Nephron progenitor cell (in vitro differentiated cells): ENCODE measurements around the gene PHYHIPL.

Experiments used
- DNase-seq: peaks from one replicate; pipeline ENCODE4 v3.0.0; 2021
- H3K27ac Mint-ChIP-seq: 2 replicates; pipeline ENCODE4 v1.8.0; 2021; ENCODE audit warnings: mild to moderate bottlenecking, moderate library complexity, mixed read lengths
- H3K27me3 Mint-ChIP-seq: 2 replicates; pipeline ENCODE4 v1.8.0; 2021; ENCODE audit warnings: mild to moderate bottlenecking, low read depth, mixed read lengths; ENCODE audit not compliant: poor library complexity
- H3K36me3 Mint-ChIP-seq: 2 replicates; pipeline ENCODE4 v1.8.0; 2021; ENCODE audit warnings: low read depth, mixed read lengths
- H3K4me1 Mint-ChIP-seq: 2 replicates; pipeline ENCODE4 v1.8.0; 2021; ENCODE audit warnings: mixed read lengths
- H3K4me3 Mint-ChIP-seq: 2 replicates; pipeline ENCODE4 v1.8.0; 2021; ENCODE audit warnings: mild to moderate bottlenecking, moderate library complexity, mixed read lengths
- H3K9me3 Mint-ChIP-seq: 2 replicates; pipeline ENCODE4 v1.8.0; 2021; ENCODE audit warnings: mild to moderate bottlenecking, moderate library complexity, mixed read lengths
- CTCF ChIP-seq: fragments of 200-600 bp; sonication (generic); IDR thresholded peaks from 2 replicates; pipeline ENCODE4 v1.5.0; 2021; ENCODE audit warnings: antibody characterized with exemption

Gene PHYHIPL

GRCh38 chr10:59176241-59177030 lies at the start of gene PHYHIPL:
PHYHIPL (plus strand) TSS chr10:59176643; CDS start chr10:59176854, 211 bp downstream.
- H3K4me1 Mint-ChIP-seq = peaks cover 12% of the 10 kb centered on the region
- no peak for TF ChIP-seq CTCF
- H3K9me3 Mint-ChIP-seq = no peaks in the 10 kb centered on the region
- H3K27me3 Mint-ChIP-seq = peaks cover 69% of the 10 kb centered on the region
- DNase-seq = peak; percentile 64
- no peaks in the 10 kb centered on the region for H3K36me3 Mint-ChIP-seq
- no peak within 1 kb of the TSS for H3K27ac Mint-ChIP-seq
- H3K4me3 Mint-ChIP-seq = peak within 1 kb of the TSS; percentile 90

- H3K9me3 Mint-ChIP-seq = no peaks in the 10 kb centered on the region
- no peak for DNase-seq
- H3K4me1 Mint-ChIP-seq = peaks cover 28% of the 10 kb centered on the region
- H3K4me3 Mint-ChIP-seq = no peak overlapping the region
- H3K27me3 Mint-ChIP-seq = no peaks in the 10 kb centered on the region
- no peaks in the 10 kb centered on the region for H3K36me3 Mint-ChIP-seq
- TF ChIP-seq CTCF = no peak
- H3K27ac Mint-ChIP-seq = peak overlapping the region; percentile 99
Measured at GRCh38 chr10:59126991-59127390, 49.5 kb upstream of the PHYHIPL start.

DNA sequence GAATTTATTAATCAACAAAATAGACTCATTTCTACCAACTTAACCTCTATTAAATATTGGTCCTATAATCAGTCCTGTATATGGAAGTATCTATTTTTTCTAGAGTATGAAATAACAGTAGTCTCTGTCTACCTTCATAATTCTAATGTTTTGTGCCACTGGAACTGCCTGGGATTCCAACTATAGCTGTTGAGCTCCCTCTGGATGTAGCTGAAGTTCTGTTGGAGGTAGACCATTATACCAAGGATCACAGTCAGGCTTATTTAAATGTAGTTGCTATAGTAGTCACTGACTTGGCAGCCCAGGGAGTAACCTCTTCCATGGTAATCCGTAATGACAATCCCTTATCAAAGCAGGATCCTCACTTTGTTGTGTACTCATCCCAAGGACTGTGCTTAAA lies 48.5 kb upstream of the PHYHIPL start:
- Mint-ChIP-seq H3K27me3 (no peaks in the 10 kb centered on the region), H3K27ac (no peak overlapping the region), H3K4me1 (peaks cover 34% of the 10 kb centered on the region), H3K4me3 (no peak overlapping the region), H3K36me3 (no peaks in the 10 kb centered on the region), H3K9me3 (no peaks in the 10 kb centered on the region)
- no peak for DNase-seq
- TF ChIP-seq CTCF = no peak

GRCh38 chr10:59129867-59130266 lies 46.6 kb upstream of the PHYHIPL start:
- Mint-ChIP-seq H3K27me3 (no peaks in the 10 kb centered on the region), H3K4me1 (peaks cover 42% of the 10 kb centered on the region), H3K9me3 (no peaks in the 10 kb centered on the region), H3K4me3 (no peak overlapping the region), H3K27ac (no peak overlapping the region), H3K36me3 (no peaks in the 10 kb centered on the region)
- no peak for TF ChIP-seq CTCF
- DNase-seq = no peak

- Mint-ChIP-seq H3K27ac (peak overlapping the region; percentile 53), H3K4me3 (no peak overlapping the region), H3K27me3 (no peaks in the 10 kb centered on the region), H3K4me1 (peaks cover 36% of the 10 kb centered on the region), H3K9me3 (no peaks in the 10 kb centered on the region), H3K36me3 (no peaks in the 10 kb centered on the region)
- TF ChIP-seq CTCF = no peak
- DNase-seq = no peak
Measured at GRCh38 chr10:59131666-59132065, 44.8 kb upstream of the PHYHIPL start.
